Skeletal muscle tissue (tissue), 5 donors: ENCODE data around the gene STX8. TPM values are rescaled to one million over a fixed set of nuclear protein-coding genes. Genes with fewer than 3 reads are reported as not detected.

Source experiments
- H3K27ac ChIP-seq: one replicate; pipeline ENCODE4 v1.7.0; 2013; ENCODE audit warnings: mild to moderate bottlenecking, low read depth, low read length, inconsistent platforms
- H3K27me3 ChIP-seq, 3 donors: one replicate each; pipeline ENCODE4 v1.7.0; 2013; ENCODE audit warnings: low read length in 3 of 3; ENCODE audit not compliant: control insufficient read depth in 3 of 3, insufficient read depth in 3 of 3
- H3K36me3 ChIP-seq, 3 donors: one replicate each; pipeline ENCODE4 v1.7.0; 2013; ENCODE audit warnings: low read length in 3 of 3; ENCODE audit not compliant: control insufficient read depth in 3 of 3, insufficient read depth in 3 of 3
- H3K4me1 ChIP-seq, 3 donors: one replicate each; pipeline ENCODE4 v1.7.0; 2013; ENCODE audit warnings: low read length in 3 of 3, mild to moderate bottlenecking in 3 of 3; ENCODE audit not compliant: control insufficient read depth in 3 of 3, insufficient read depth in 3 of 3
- H3K4me3 ChIP-seq, 3 donors: one replicate each; pipeline ENCODE4 v1.7.0; 2013; ENCODE audit warnings: low read length in 3 of 3
- H3K9ac ChIP-seq, 3 donors: one replicate each; pipeline ENCODE4 v1.7.0; 2013; ENCODE audit warnings: low read length in 3 of 3, mild to moderate bottlenecking in 3 of 3, moderate library complexity in 2 of 3, low read depth in 1 of 3
- H3K9me3 ChIP-seq, 3 donors: one replicate each; pipeline ENCODE4 v1.7.0; 2013; ENCODE audit warnings: low read length in 3 of 3; ENCODE audit not compliant: control insufficient read depth in 3 of 3
- small RNA-seq: library from RNA; depleted of rRNA; stranded (forward); fragments of <200 nt; gene quantifications from one replicate; pipeline ENCODE3, GENCODE V24; 2014
- total RNA-seq: library from RNA; depleted of rRNA; stranded (reverse); fragments of >200 nt; gene quantifications from one replicate; pipeline ENCODE4 v1.2.3, GENCODE V29; 2014
- donor health status: Osteomylitis.

The STX8 gene
- total RNA-seq, 1 donor from 2014 or later: 68.4 TPM

DNA sequence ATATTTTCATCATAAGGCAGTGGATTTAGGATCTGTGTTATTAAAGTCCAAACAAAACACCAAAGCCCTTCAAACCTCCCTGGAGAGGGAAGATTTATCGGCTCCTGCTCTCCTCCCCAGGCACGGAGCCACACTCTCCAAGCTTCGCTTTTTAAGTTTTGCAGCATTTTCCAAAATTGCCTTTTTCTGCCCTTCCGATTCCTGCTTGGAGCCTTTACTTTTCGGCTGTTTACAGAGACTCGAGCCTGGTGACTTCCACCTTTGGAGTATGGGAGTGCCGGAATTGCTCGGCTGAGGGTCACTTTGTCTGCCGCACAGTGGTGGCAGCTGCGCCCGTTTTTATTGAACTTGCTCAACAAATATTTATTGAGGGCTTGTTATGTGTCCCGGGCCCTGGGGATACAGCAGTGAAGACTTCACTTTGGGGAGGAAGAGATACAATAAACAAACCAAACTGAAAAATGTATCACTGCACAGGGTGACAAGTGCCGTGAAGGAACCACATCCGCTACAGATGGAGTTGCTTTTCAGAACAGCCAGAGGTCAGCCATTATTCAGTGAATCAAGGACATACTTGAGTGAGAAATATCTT is 368.8 kb downstream of the STX8 start:
- Histone ChIP-seq H3K4me3 (no peak overlapping the region), H3K9me3 (no peaks in the 10 kb centered on the region), H3K36me3 (no peaks in the 10 kb centered on the region), H3K4me1 (peaks cover 0 to 10% (median 9%) of the 10 kb centered on the region in 3 donors), H3K27me3 (peaks cover 0 to 12% (median 12%) of the 10 kb centered on the region in 3 donors), H3K27ac (no peak overlapping the region), H3K9ac (no peak overlapping the region)

DNA sequence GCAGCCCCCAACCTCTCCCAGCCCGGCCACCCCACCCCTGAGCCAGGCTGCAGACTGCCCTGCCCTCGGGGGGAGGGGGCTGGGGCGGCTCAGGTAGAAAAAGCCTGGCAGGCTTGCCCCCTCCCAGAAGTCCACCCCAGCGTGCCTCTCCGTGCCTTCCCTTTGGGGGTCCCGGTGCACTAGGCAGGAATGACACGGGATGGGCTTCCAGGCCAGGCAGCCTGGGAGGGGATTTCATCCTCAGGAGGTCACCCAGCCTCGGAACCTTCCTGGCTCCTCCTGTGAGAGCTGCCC is 369.3 kb downstream of the STX8 start:
- Histone ChIP-seq H3K4me3 (no peak overlapping the region), H3K27me3 (peaks cover 0 to 12% (median 12%) of the 10 kb centered on the region in 3 donors), H3K36me3 (no peaks in the 10 kb centered on the region), H3K9me3 (no peaks in the 10 kb centered on the region), H3K27ac (no peak overlapping the region), H3K4me1 (peaks cover 2 to 12% (median 9%) of the 10 kb centered on the region in 3 donors), H3K9ac (no peak overlapping the region)

DNA sequence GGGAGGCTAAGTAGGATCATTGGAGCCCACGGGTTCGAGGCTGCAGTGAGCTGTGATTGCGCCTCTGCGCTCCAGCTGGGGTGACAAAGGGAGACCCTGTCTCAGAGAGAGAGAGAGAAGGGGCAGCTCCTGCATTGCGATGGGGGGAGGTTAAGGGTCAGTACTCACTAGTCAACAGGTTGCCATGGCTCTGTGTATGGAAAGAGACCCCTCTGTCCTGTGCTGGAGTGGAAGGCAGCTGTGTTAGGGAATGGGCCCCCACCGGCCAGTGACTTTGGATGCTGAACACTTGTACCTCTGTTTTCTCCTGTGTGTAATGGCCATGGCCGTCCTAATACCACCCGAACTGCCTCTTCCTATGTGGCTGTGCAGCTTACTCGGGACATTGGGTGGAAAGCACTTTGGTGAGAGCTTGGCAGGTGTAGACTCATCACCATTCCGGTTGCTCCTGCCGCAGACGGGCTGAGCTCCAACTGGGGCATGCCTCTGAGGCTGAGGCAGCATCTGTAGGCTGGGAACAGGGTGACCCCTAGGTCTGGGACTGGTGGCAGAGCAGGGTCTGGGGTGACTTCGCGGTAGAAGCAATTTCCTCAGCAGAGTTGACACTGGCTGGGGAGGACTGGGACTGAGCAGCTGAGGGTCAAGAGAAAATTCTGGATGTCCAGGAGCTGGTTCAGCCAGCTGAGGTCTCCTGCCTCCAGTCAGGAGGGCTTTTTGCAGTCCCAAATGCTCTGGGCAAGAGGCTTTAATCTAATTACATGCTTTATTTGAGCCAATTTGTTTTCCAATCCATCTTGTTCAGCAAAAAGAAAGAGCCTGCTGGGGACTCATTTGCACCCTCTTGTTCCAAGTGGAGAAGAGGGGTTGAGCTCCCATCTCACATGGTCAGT is 369.9 kb downstream of the STX8 start:
- no peak overlapping the region for H3K27ac ChIP-seq
- H3K27me3 ChIP-seq: peaks cover 0 to 12% (median 12%) of the 10 kb centered on the region in 3 donors
- H3K9me3 ChIP-seq: no peaks in the 10 kb centered on the region
- H3K4me3 ChIP-seq: no peak overlapping the region
- H3K4me1 ChIP-seq: peaks cover 8 to 18% (median 15%) of the 10 kb centered on the region in 3 donors
- peak overlapping the region in 1 of 3 donors; percentile 51 for H3K9ac ChIP-seq
- H3K36me3 ChIP-seq: no peaks in the 10 kb centered on the region

DNA sequence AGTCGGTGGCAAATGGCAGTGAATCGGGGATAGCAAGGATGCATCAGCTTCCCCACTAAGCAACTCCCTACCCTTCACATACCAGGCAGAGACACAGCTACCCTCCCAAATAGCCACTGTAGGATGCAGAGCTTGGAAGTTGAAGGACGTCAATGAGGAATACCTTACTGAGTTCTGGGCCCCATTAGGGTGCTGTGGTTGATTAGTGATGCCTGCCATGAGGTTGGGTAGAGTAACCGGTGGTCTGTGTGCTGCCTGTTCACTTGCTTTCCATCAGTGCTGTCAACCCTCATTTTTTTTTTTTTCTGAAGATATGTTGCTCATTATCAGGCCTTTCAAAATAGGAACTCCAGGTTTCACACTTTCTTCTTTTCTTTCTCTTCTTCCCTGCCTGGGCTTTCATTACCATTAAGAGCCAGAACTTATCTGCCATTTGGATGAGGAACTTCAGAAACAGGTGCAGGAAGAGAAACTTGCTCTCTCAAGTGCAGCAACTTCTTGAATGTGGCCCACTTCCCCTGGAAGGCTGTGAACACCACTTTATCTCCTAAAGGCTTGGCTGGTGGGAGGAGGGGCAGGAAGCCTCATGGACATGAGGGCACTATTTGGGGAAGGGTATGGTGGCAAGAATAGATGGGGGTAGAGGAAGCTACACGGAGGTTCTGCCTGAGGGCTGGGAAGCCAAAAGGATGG is 370.8 kb downstream of the STX8 start:
- Histone ChIP-seq H3K36me3 (no peaks in the 10 kb centered on the region), H3K4me3 (no peak overlapping the region), H3K9me3 (no peaks in the 10 kb centered on the region), H3K4me1 (peaks cover 18 to 28% (median 25%) of the 10 kb centered on the region in 3 donors), H3K9ac (no peak overlapping the region), H3K27ac (no peak overlapping the region), H3K27me3 (peaks cover 0 to 12% (median 12%) of the 10 kb centered on the region in 3 donors)

DNA sequence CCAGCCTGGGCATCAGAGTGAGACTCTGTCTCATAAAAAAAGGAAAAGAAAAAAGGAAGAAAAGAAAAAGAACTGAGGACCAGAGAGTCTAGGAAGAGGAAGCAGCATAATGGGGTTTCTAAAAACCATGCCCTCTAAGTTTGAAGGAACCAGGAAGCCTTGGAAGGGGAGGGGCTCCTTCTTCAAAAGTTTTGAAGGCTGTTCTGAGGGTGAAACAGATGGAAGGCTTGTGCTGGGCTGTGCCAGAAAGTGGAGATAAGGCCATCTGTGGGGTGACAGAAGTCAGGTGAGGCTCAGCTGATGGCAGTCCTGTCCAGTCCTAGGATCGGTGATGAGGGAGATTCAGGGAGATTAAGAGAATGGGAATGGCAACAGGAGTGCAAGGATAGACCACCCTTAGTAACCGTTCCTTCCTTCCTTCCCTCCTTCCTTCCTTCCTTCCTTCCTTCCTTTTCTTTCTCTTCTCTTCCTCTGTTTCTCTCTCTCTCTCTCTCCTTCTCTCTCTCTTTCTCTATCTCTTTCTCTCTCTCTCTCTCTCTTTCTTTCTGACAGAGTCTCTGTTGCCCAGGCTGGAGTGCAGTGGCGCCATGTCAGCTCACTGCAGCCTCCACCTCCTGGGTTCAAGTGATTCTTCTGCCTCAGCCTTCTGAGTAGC is 371.7 kb downstream of the STX8 start:
- Histone ChIP-seq H3K4me1 (peaks cover 20 to 30% (median 27%) of the 10 kb centered on the region in 3 donors), H3K9me3 (no peaks in the 10 kb centered on the region), H3K9ac (no peak overlapping the region), H3K36me3 (no peaks in the 10 kb centered on the region), H3K27ac (no peak overlapping the region), H3K4me3 (no peak overlapping the region), H3K27me3 (peaks cover 0 to 12% (median 12%) of the 10 kb centered on the region in 3 donors)

DNA sequence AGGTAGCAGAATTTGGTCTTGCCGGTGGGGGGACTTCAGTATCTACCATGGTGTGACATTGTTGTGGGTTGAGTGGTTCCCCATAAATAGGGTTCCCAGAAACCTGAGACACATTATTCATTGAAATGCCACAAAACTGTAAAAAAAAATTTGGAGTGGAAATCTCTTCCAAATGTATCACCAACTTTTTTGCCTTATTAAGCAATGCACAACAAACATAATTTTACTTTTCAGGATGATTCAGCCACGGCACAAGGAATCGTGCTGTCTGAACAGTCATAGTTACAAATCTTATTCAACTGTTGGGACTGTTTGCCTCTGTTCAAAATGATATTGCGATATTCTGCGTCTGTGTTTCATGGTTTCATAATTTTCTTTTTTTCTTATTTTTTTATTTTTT is 373.1 kb downstream of the STX8 start:
- H3K27me3 ChIP-seq: peaks cover 0 to 10% (median 6%) of the 10 kb centered on the region in 3 donors
- no peak overlapping the region for H3K4me3 ChIP-seq
- peaks cover 20 to 30% (median 27%) of the 10 kb centered on the region in 3 donors for H3K4me1 ChIP-seq
- H3K27ac ChIP-seq: no peak overlapping the region
- no peak overlapping the region for H3K9ac ChIP-seq
- no peaks in the 10 kb centered on the region for H3K36me3 ChIP-seq
- H3K9me3 ChIP-seq: no peaks in the 10 kb centered on the region

DNA sequence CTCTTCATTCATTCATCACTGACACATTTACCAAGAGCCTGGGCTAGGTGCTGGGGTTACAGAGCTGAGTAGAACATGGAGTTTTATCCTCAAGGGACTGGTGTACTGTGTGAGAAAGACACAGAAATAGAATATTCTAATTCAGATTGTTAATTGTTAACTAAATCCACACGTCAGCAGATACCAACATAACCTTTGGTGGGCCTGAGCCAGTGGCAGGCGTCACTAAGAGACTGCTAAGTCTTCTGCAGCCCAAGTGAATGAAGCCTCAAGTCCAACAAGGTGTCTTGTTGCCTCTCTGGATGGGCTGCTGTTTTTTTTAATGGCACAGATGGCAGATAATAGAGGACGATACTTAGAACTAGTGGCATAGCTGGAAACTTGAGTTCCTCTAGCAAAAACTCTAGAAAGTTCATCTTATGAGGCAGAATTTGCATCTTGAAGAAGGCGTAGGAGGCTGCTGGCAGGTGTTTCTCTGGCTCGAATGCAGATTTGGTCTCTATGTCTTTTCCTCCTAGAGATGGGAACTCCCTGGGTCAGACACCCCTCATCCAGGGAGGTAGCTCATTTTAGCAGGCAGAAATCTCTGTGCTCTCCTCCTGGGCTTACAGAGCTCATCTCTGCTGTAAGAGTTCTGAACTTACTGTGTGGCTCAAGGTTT is 374.8 kb downstream of the STX8 start:
- Histone ChIP-seq H3K27ac (no peak overlapping the region), H3K4me1 (peaks cover 20 to 25% (median 20%) of the 10 kb centered on the region in 3 donors), H3K27me3 (peaks cover 0 to 5% (median 0%) of the 10 kb centered on the region in 3 donors), H3K9ac (no peak overlapping the region), H3K4me3 (no peak overlapping the region), H3K36me3 (no peaks in the 10 kb centered on the region), H3K9me3 (no peaks in the 10 kb centered on the region)

Small RNAs within 50 kb of the gene (small RNA-seq; reads per million reads assigned to genes)
- gene AC005695.3: not detected

Other genes with a start within 250 kb of the STX8 start
- gene CFAP52, start 822 bp upstream of the STX8 start, total RNA-seq: not detected
- under 0.01 TPM for gene USP43, start 69.7 kb upstream of the STX8 start, total RNA-seq
- gene DHRS7C, start 215.8 kb upstream of the STX8 start, total RNA-seq: 163 TPM
- not detected for gene GSG1L2, start 246.3 kb upstream of the STX8 start, total RNA-seq